ENCODE data around the gene ADAMTS10.
A peak's percentile ranks its signal among the peaks of the same experiment; 100 is the strongest.

The ADAMTS10 gene

GRCh38 chr19:8610041-8610935 lies at the start of gene ADAMTS10:
TSS of gene ADAMTS10 (minus strand) at chr19:8610715. CDS start at chr19:8605710, 5,005 bp downstream.
- TF ChIP-seq CTCF (IDR thresholded peaks at IDR 0.05; ENCODE audit: control extremely low read depth, extremely low read depth, low read depth, missing control alignments) = no peak
- no peak for DNase-seq (ENCODE audit: extremely low spot score)
- POLR2A ChIA-PET = no interaction called here
- CTCF ChIA-PET = no interaction called here

GRCh38 chr19:8659905-8660304 lies 49.4 kb upstream of the ADAMTS10 start:
- ChIA-PET CTCF (interaction anchor here (2.1 kb wide), 1 partner anchor 34 kb away, joined by 10 read pairs; no protein-coding TSS in a partner anchor), POLR2A (no interaction called here)
- no peak for DNase-seq (ENCODE audit: extremely low spot score)
- no peak for TF ChIP-seq CTCF (IDR thresholded peaks at IDR 0.05; ENCODE audit: control extremely low read depth, extremely low read depth, low read depth, missing control alignments)

GRCh38 chr19:8657869-8658268 lies 47.4 kb upstream of the ADAMTS10 start:
- TF ChIP-seq CTCF (IDR thresholded peaks at IDR 0.05; ENCODE audit: control extremely low read depth, extremely low read depth, low read depth, missing control alignments) = no peak
- no peak for DNase-seq (ENCODE audit: extremely low spot score)
- CTCF ChIA-PET = interaction anchor here (2.1 kb wide), 1 partner anchor 36 kb away, joined by 10 read pairs; no protein-coding TSS in a partner anchor
- POLR2A ChIA-PET = no interaction called here

- POLR2A ChIA-PET = no interaction called here
Observed at GRCh38 chr19:8655340-8655709, 44.8 kb upstream of the ADAMTS10 start.

GRCh38 chr19:8654591-8655339 lies 44.2 kb upstream of the ADAMTS10 start:
- peak; percentile 94 for TF ChIP-seq CTCF (IDR thresholded peaks at IDR 0.05; ENCODE audit: control extremely low read depth, extremely low read depth, low read depth, missing control alignments)
- peak; percentile 79 for DNase-seq (ENCODE audit: extremely low spot score)
- ChIA-PET POLR2A (no interaction called here), CTCF (interaction anchor here (0.7 to 3.7 kb wide), 16 partner anchors 8 to 426 kb away, joined by 3 to 73 read pairs (median 4); partner anchors contain the start of genes ACTL9 and NFILZ)

More at GRCh38 chr19:8655340-8655709, 44.8 kb upstream of the ADAMTS10 start:
- TF ChIP-seq CTCF (IDR thresholded peaks at IDR 0.05; ENCODE audit: control extremely low read depth, extremely low read depth, low read depth, missing control alignments) = no peak
- DNase-seq (ENCODE audit: extremely low spot score) = peak; percentile 32
- CTCF ChIA-PET = interaction anchor here (0.9 to 3.7 kb wide), 9 partner anchors 9 to 77 kb away, joined by 3 to 73 read pairs (median 6); partner anchors contain the start of gene ACTL9

- CTCF ChIA-PET = no interaction called here
Observed at GRCh38 chr19:8648240-8648639, 37.7 kb upstream of the ADAMTS10 start.

More at GRCh38 chr19:8648240-8648639, 37.7 kb upstream of the ADAMTS10 start:
- DNase-seq (ENCODE audit: extremely low spot score) = no peak
- TF ChIP-seq CTCF (IDR thresholded peaks at IDR 0.05; ENCODE audit: control extremely low read depth, extremely low read depth, low read depth, missing control alignments) = no peak
- POLR2A ChIA-PET = no interaction called here
